ENCODE data around the gene LMO4. TPM values are rescaled to one million over a fixed set of nuclear protein-coding genes. Genes with fewer than 3 reads are reported as not detected.

The LMO4 gene
- total and polyA plus RNA-seq, 2 of the 13 experiments (the other 11 are each of a cell fraction or from before 2014, with no cell fraction given), result 19.3 to 49.9 TPM

- H3K4me1 ChIP-seq (ENCODE audit: insufficient read depth, low read length), result no peaks in the 10 kb centered on the region
- 20% methylated on average over 5 of the region's 5 CpGs for WGBS (ENCODE audit: low lambda C conversion rate)
- no peak overlapping the region for H3K4me2 ChIP-seq (ENCODE audit: low read depth, low read length)
- H3K9ac ChIP-seq (ENCODE audit: insufficient read depth, low read depth, low read length), result no peak overlapping the region
- intact Hi-C loops (cut with micrococcal nuclease; ENCODE audit: unreplicated experiment) (no loop called here), in situ Hi-C loops (cut with HindIII; ENCODE audit: extremely low pct_ligation_motif_present, low pct_unique_long_range_greater_than_20kb) (loop anchor here (25.0 kb wide), 1 partner anchor 1244 kb away; no protein-coding TSS in a partner anchor)
- CTCF ChIA-PET (ENCODE audit: low intra/inter-chr PET ratio, low total read pairs), result no interaction called here
- H3K79me2 ChIP-seq (ENCODE audit: insufficient read depth, low read length), result no peaks in the 10 kb centered on the region
- no peak overlapping the region for H3K27ac ChIP-seq (ENCODE audit: extremely low read length, insufficient read depth, low read length)
- H4K20me1 ChIP-seq (ENCODE audit: insufficient read depth, low read length), result no peaks in the 10 kb centered on the region
- no peak overlapping the region for H3K4me3 ChIP-seq (replicated peaks in 1 of 3; ENCODE audit: insufficient read depth in 1 of 3, low read depth in 2 of 3, low read length in 3 of 3)
- POLR2A ChIA-PET, result no interaction called here
- DNase-seq (ENCODE audit: low spot score) (no peak), FAIRE-seq (no peak), ATAC-seq (no peak)
- H2AFZ ChIP-seq (ENCODE audit: low read length), result no peak overlapping the region
- H3K27me3 ChIP-seq (ENCODE audit: control insufficient read depth in 1 of 2, insufficient read depth in 2 of 2, low read length in 2 of 2), result peaks cover 0 to 12% of the 10 kb centered on the region in 2 experiments; a peak in 2 of 5 replicates
- H3K9me3 ChIP-seq (ENCODE audit: low read length), result no peaks in the 10 kb centered on the region
- H3K36me3 ChIP-seq (replicated peaks in 1 of 2; ENCODE audit: control insufficient read depth in 1 of 2, insufficient read depth in 2 of 2, low read length in 2 of 2), result no peaks in the 10 kb centered on the region
- TF ChIP-seq ZNF557 (CRISPR knock-in tag; IDR thresholded peaks at IDR 0.05), result no peak
- TF ChIP-seq SOX5 (CRISPR knock-in tag; IDR thresholded peaks at IDR 0.05; ENCODE audit: borderline replicate concordance), result no peak
- no peak for TF ChIP-seq ZNF652 (CRISPR knock-in tag; IDR thresholded peaks at IDR 0.05; ENCODE audit: borderline replicate concordance, low read depth)
- no peak for TF ChIP-seq KDM6A (CRISPR knock-in tag; IDR thresholded peaks at IDR 0.05; ENCODE audit: low read depth)
- no peak for TF ChIP-seq ZBTB7B (CRISPR knock-in tag; IDR thresholded peaks at IDR 0.05)
- no peak for TF ChIP-seq ZNF260 (CRISPR knock-in tag; IDR thresholded peaks at IDR 0.05; ENCODE audit: borderline replicate concordance, low read depth)
- TF ChIP-seq CBX1 (IDR thresholded peaks at IDR 0.05; ENCODE audit: low read depth), result no peak
- BruUV-seq (replicated peaks), result no TSS peak
Measured at GRCh38 chr1:87318056-87318650, 10.5 kb upstream of the LMO4 start.

- ATAC-seq (no peak), DNase-seq (ENCODE audit: low spot score) (no peak), FAIRE-seq (no peak)
- WGBS (ENCODE audit: low lambda C conversion rate), result 0% methylated on average over 1 of the region's 1 CpG
- no peak overlapping the region for H3K4me3 ChIP-seq (replicated peaks in 1 of 3; ENCODE audit: insufficient read depth in 1 of 3, low read depth in 2 of 3, low read length in 3 of 3)
- no peaks in the 10 kb centered on the region for H3K36me3 ChIP-seq (replicated peaks in 1 of 2; ENCODE audit: control insufficient read depth in 1 of 2, insufficient read depth in 2 of 2, low read length in 2 of 2)
- intact Hi-C loops (cut with micrococcal nuclease; ENCODE audit: unreplicated experiment) (no loop called here), in situ Hi-C loops (cut with HindIII; ENCODE audit: extremely low pct_ligation_motif_present, low pct_unique_long_range_greater_than_20kb) (loop anchor here (25.0 kb wide), 1 partner anchor 1243 kb away; no protein-coding TSS in a partner anchor)
- no peak overlapping the region for H3K9ac ChIP-seq (ENCODE audit: insufficient read depth, low read depth, low read length)
- H3K79me2 ChIP-seq (ENCODE audit: insufficient read depth, low read length), result no peaks in the 10 kb centered on the region
- no peak overlapping the region for H3K4me2 ChIP-seq (ENCODE audit: low read depth, low read length)
- ChIA-PET POLR2A (no interaction called here), CTCF (ENCODE audit: low intra/inter-chr PET ratio, low total read pairs) (no interaction called here)
- H3K9me3 ChIP-seq (ENCODE audit: low read length), result no peaks in the 10 kb centered on the region
- no peak overlapping the region for H2AFZ ChIP-seq (ENCODE audit: low read length)
- H4K20me1 ChIP-seq (ENCODE audit: insufficient read depth, low read length), result no peaks in the 10 kb centered on the region
- TF ChIP-seq SIN3A (IDR thresholded peaks at IDR 0.05; ENCODE audit: borderline replicate concordance, low read depth, low read length) (no peak), ZNF136 (CRISPR knock-in tag; IDR thresholded peaks at IDR 0.05; ENCODE audit: low read depth) (no peak), TSC22D2 (CRISPR knock-in tag; IDR thresholded peaks at IDR 0.05; ENCODE audit: borderline replicate concordance) (no peak), ZNF282 (IDR thresholded peaks at IDR 0.05; ENCODE audit: partially characterized antibody) (no peak), ZFP36L2 (CRISPR knock-in tag; IDR thresholded peaks at IDR 0.05) (no peak)
- H3K4me1 ChIP-seq (ENCODE audit: insufficient read depth, low read length), result no peaks in the 10 kb centered on the region
- H3K27ac ChIP-seq (ENCODE audit: extremely low read length, insufficient read depth, low read length), result no peak overlapping the region
- no TSS peak for BruUV-seq (replicated peaks)
- H3K27me3 ChIP-seq (ENCODE audit: control insufficient read depth in 1 of 2, insufficient read depth in 2 of 2, low read length in 2 of 2), result peaks cover 0 to 11% of the 10 kb centered on the region in 2 experiments; a peak in 1 of 5 replicates
Measured at GRCh38 chr1:87318806-87319205, 9.9 kb upstream of the LMO4 start.
